ENCODE results near the gene FGF11. TPM values are rescaled to one million over a fixed set of nuclear protein-coding genes. Genes with fewer than 3 reads are reported as not detected.

The FGF11 gene
- polyA plus RNA-seq, 3 donors = 0.28 to 4.6 (median 0.86) TPM

- 0 to 1% (median 1%) methylated on average over 38 of the region's 38 CpGs for WGBS, 3 donors
Observed at GRCh38 chr17:7483255-7484066, 44.1 kb downstream of the FGF11 start.

GRCh38 chr17:7484067-7484918 lies 45.0 kb downstream of the FGF11 start, which contains the start of gene POLR2A:
Gene POLR2A (plus strand): TSS chr17:7484366.
- peak within 1 kb of the TSS; percentile 99 for H3K27ac ChIP-seq (ENCODE audit: low read depth, low read length)
- WGBS, 3 donors = 0 to 1% (median 1%) methylated on average over 47 to 63 of the region's 64 CpGs

More at GRCh38 chr17:7483255-7484066, 44.1 kb downstream of the FGF11 start:
- peak overlapping the region; percentile 99 for H3K27ac ChIP-seq (ENCODE audit: low read depth, low read length)

- no peak overlapping the region for H3K27ac ChIP-seq (ENCODE audit: low read depth, low read length)
- WGBS, 3 donors = 0 to 1% (median 0%) methylated on average over 19 of the region's 19 CpGs
Observed at GRCh38 chr17:7484919-7485377, 45.6 kb downstream of the FGF11 start.

- no peak overlapping the region for H3K27ac ChIP-seq (ENCODE audit: low read depth, low read length)
- 31 to 47% (median 46%) methylated on average over 3 of the region's 3 CpGs for WGBS, 3 donors
Observed at GRCh38 chr17:7486181-7486580, 46.9 kb downstream of the FGF11 start.

- 74 to 78% (median 77%) methylated on average over 8 of the region's 8 CpGs for WGBS, 3 donors
- H3K27ac ChIP-seq (ENCODE audit: low read depth, low read length) = no peak overlapping the region
Observed at GRCh38 chr17:7490144-7490543, 50.8 kb downstream of the FGF11 start.

- H3K27ac ChIP-seq (ENCODE audit: low read depth, low read length) = no peak overlapping the region
- 97 to 100% (median 98%) methylated on average over 1 of the region's 1 CpG for WGBS, 3 donors
Observed at GRCh38 chr17:7491583-7491982, 52.3 kb downstream of the FGF11 start.

- 85 to 92% (median 91%) methylated on average over 3 of the region's 3 CpGs for WGBS, 3 donors
- no peak overlapping the region for H3K27ac ChIP-seq (ENCODE audit: low read depth, low read length)
Observed at GRCh38 chr17:7493941-7494340, 54.6 kb downstream of the FGF11 start.

Other genes with a start within 250 kb of the FGF11 start
- 10 to 100 TPM in 1 of 3 donors, 1 to 10 TPM in 2; 3.3 to 26.3 (median 5.5) TPM for gene DLG4, start 219.7 kb upstream of the FGF11 start, polyA plus RNA-seq
- gene ACADVL, start 219.6 kb upstream of the FGF11 start, polyA plus RNA-seq = 100 to 1,000 TPM; 563 to 988 (median 674) TPM
- gene DVL2, start 205.0 kb upstream of the FGF11 start, polyA plus RNA-seq = 10 to 100 TPM in 2 of 3 donors, 1 to 10 TPM in 1; 9.9 to 31.3 (median 17.2) TPM
- 10 to 100 TPM; 11.5 to 29.4 (median 24.4) TPM for gene PHF23, start 200.1 kb upstream of the FGF11 start, polyA plus RNA-seq
- 1,000 to 10,000 TPM in 1 of 3 donors, 100 to 1,000 TPM in 2; 485 to 1,093 (median 668) TPM for gene GABARAP, start 197.1 kb upstream of the FGF11 start, polyA plus RNA-seq
- 10 to 100 TPM; 53.1 to 94.1 (median 91.8) TPM for gene CTDNEP1, start 187.8 kb upstream of the FGF11 start, polyA plus RNA-seq
- gene ELP5, start 187.3 kb upstream of the FGF11 start, polyA plus RNA-seq = 10 to 100 TPM; 19.0 to 64.1 (median 40.3) TPM
- 10 to 100 TPM in 1 of 3 donors, 1 to 10 TPM in 2; 4.8 to 88.9 (median 6.7) TPM for gene CLDN7, start 177.0 kb upstream of the FGF11 start, polyA plus RNA-seq
- 10 to 100 TPM; 10.2 to 41.8 (median 31.4) TPM for gene SLC2A4, start 157.8 kb upstream of the FGF11 start, polyA plus RNA-seq
- 1 to 10 TPM in 2 of 3 donors, under 1 TPM in 1; 0.95 to 6.0 (median 2.2) TPM for gene YBX2, start 144.9 kb upstream of the FGF11 start, polyA plus RNA-seq
- gene EIF5A, start 131.9 kb upstream of the FGF11 start, polyA plus RNA-seq = 100 to 1,000 TPM; 204 to 587 (median 428) TPM
- 10 to 100 TPM; 40.1 to 55.5 (median 47.5) TPM for gene GPS2, start 124.2 kb upstream of the FGF11 start, polyA plus RNA-seq
- gene NEURL4, start 110.2 kb upstream of the FGF11 start, polyA plus RNA-seq = 10 to 100 TPM; 11.8 to 25.2 (median 17.9) TPM
- gene ACAP1, start 103.0 kb upstream of the FGF11 start, polyA plus RNA-seq = 10 to 100 TPM in 1 of 3 donors, 1 to 10 TPM in 2; 4.0 to 12.7 (median 5.2) TPM
- 10 to 100 TPM in 1 of 3 donors, 1 to 10 TPM in 2; 6.3 to 11.2 (median 9.9) TPM for gene KCTD11, start 87.3 kb upstream of the FGF11 start, polyA plus RNA-seq
- not detected for gene TMEM95, start 84.4 kb upstream of the FGF11 start, polyA plus RNA-seq
- gene TNK1, start 58.4 kb upstream of the FGF11 start, polyA plus RNA-seq = 1 to 10 TPM; 2.1 to 8.0 (median 5.5) TPM
- 10 to 100 TPM; 15.1 to 48.2 (median 42.3) TPM for gene PLSCR3, start 45.0 kb upstream of the FGF11 start, polyA plus RNA-seq
- 100 to 1,000 TPM in 2 of 3 donors, 10 to 100 TPM in 1; 86.0 to 252 (median 173) TPM for gene TMEM256, start 35.4 kb upstream of the FGF11 start, polyA plus RNA-seq
- gene NLGN2, start 31.7 kb upstream of the FGF11 start, polyA plus RNA-seq = 10 to 100 TPM in 2 of 3 donors, 1 to 10 TPM in 1; 2.9 to 11.4 (median 10.5) TPM
- gene SPEM1, start 19.2 kb upstream of the FGF11 start, polyA plus RNA-seq = not detected
- not detected for gene SPEM2, start 13.9 kb upstream of the FGF11 start, polyA plus RNA-seq
- gene SPEM3, start 10.7 kb upstream of the FGF11 start, polyA plus RNA-seq = not detected
- gene TMEM102, start 4.1 kb upstream of the FGF11 start, polyA plus RNA-seq = 1 to 10 TPM in 2 of 3 donors, under 1 TPM in 1; 0.79 to 5.2 (median 1.9) TPM
- gene CHRNB1, start 5.5 kb downstream of the FGF11 start, polyA plus RNA-seq = 10 to 100 TPM in 2 of 3 donors, 1 to 10 TPM in 1; 5.0 to 14.2 (median 12.7) TPM
- gene ZBTB4, start 40.1 kb downstream of the FGF11 start, polyA plus RNA-seq = 10 to 100 TPM; 17.4 to 45.0 (median 32.9) TPM
- gene SLC35G6, start 41.9 kb downstream of the FGF11 start, polyA plus RNA-seq = not detected
- gene POLR2A, start 44.9 kb downstream of the FGF11 start, polyA plus RNA-seq = 10 to 100 TPM; 20.9 to 35.4 (median 24.6) TPM
- gene TNFSF12, start 109.5 kb downstream of the FGF11 start, polyA plus RNA-seq = 100 to 1,000 TPM in 1 of 3 donors, 10 to 100 TPM in 2; 19.6 to 100 (median 49.9) TPM
- gene TNFSF13, start 119.2 kb downstream of the FGF11 start, polyA plus RNA-seq = 10 to 100 TPM; 19.3 to 42.6 (median 26.5) TPM
- 10 to 100 TPM; 25.1 to 52.1 (median 43.0) TPM for gene SENP3, start 122.4 kb downstream of the FGF11 start, polyA plus RNA-seq
- 100 to 1,000 TPM in 1 of 3 donors, 10 to 100 TPM in 2; 19.4 to 111 (median 99.0) TPM for gene CD68, start 140.1 kb downstream of the FGF11 start, polyA plus RNA-seq
- gene MPDU1, start 144.3 kb downstream of the FGF11 start, polyA plus RNA-seq = 10 to 100 TPM; 31.7 to 72.2 (median 50.2) TPM
- gene SOX15, start 150.6 kb downstream of the FGF11 start, polyA plus RNA-seq = 1 to 10 TPM in 1 of 3 donors, under 1 TPM in 2; 0.21 to 2.7 (median 0.46) TPM
- 10 to 100 TPM; 14.7 to 29.9 (median 23.3) TPM for gene FXR2, start 175.4 kb downstream of the FGF11 start, polyA plus RNA-seq
- 100 to 1,000 TPM in 2 of 3 donors, 10 to 100 TPM in 1; 93.7 to 142 (median 130) TPM for gene SAT2, start 188.3 kb downstream of the FGF11 start, polyA plus RNA-seq
- gene SHBG, start 190.6 kb downstream of the FGF11 start, polyA plus RNA-seq = under 1 TPM; 0.32 to 0.67 (median 0.45) TPM
- gene ATP1B2, start 211.4 kb downstream of the FGF11 start, polyA plus RNA-seq = 1 to 10 TPM in 2 of 3 donors, under 1 TPM in 1; 0.51 to 2.2 (median 1.5) TPM
- 10 to 100 TPM; 13.5 to 17.8 (median 16.6) TPM for gene TP53, start 248.0 kb downstream of the FGF11 start, polyA plus RNA-seq
- 1 to 10 TPM; 2.8 to 5.6 (median 5.0) TPM for gene WRAP53, start 249.0 kb downstream of the FGF11 start, polyA plus RNA-seq